ENCODE data around the gene KLHL25. TPM values are rescaled to one million over a fixed set of nuclear protein-coding genes. Genes with fewer than 3 reads are reported as not detected.

The KLHL25 gene
- polyA plus RNA-seq, 2 of the 4 experiments (the other 2 are of a cell fraction), result 3.2 to 6.1 TPM

GRCh38 chr15:85766001-85766831 lies 28.5 kb downstream of the KLHL25 start:
- CTCF ChIA-PET, result interaction anchor here (1.1 to 4.9 kb wide), 6 partner anchors 8 to 92 kb away, joined by 3 to 27 read pairs (median 4); no protein-coding TSS in a partner anchor
- Histone ChIP-seq H3K4me1 (no peaks in the 10 kb centered on the region), H3K4me3 (no peak overlapping the region), H3K27ac (no peak overlapping the region), H3K4me2 (no peak overlapping the region), H3K9me3 (no peaks in the 10 kb centered on the region)
- no peak for FAIRE-seq
- no peak for DNase-seq (ENCODE audit: low read depth in 1 of 2, low spot score in 1 of 2)
- 91% methylated on average over 18 of the region's 24 CpGs for WGBS (ENCODE audit: missing lambda C conversion rate)
- peak; percentile 10 to 16; a peak in 3 of 6 replicates for ATAC-seq
- POLR2A ChIA-PET, result no interaction called here
- TF ChIP-seq POLR2AphosphoS2 (conservative IDR thresholded peaks at IDR 0.05; ENCODE audit: low read length) (no peak), RAD21 (conservative IDR thresholded peaks at IDR 0.05 in 1 of 2, IDR thresholded peaks at IDR 0.05 in 1 of 2) (no peak), RFX5 (IDR thresholded peaks at IDR 0.05) (no peak), HMGXB4 (CRISPR knock-in tag; IDR thresholded peaks at IDR 0.05; ENCODE audit: borderline replicate concordance) (no peak), HOXA7 (CRISPR knock-in tag; IDR thresholded peaks at IDR 0.05) (no peak)

- 60% methylated on average over 3 of the region's 3 CpGs for WGBS (ENCODE audit: missing lambda C conversion rate)
- FAIRE-seq, result no peak
- ChIA-PET POLR2A (no interaction called here), CTCF (interaction anchor here (0.6 to 4.9 kb wide), 9 partner anchors 9 to 400 kb away, joined by 3 to 27 read pairs (median 4); no protein-coding TSS in a partner anchor)
- H3K27ac ChIP-seq, result no peak overlapping the region
- H3K4me2 ChIP-seq, result no peak overlapping the region
- no peak for TF ChIP-seq RARB (CRISPR knock-in tag; IDR thresholded peaks at IDR 0.05)
- TF ChIP-seq HOXB13 (CRISPR knock-in tag; IDR thresholded peaks at IDR 0.05; ENCODE audit: low read depth), result no peak
- no peak for TF ChIP-seq RFX5 (IDR thresholded peaks at IDR 0.05)
- no peak for TF ChIP-seq TP53 (CRISPR knock-in tag; IDR thresholded peaks at IDR 0.05)
- TF ChIP-seq HMGXB4 (CRISPR knock-in tag; IDR thresholded peaks at IDR 0.05; ENCODE audit: borderline replicate concordance), result no peak
- no peak for TF ChIP-seq ESRRA (IDR thresholded peaks at IDR 0.05; ENCODE audit: borderline replicate concordance, low read length)
- TF ChIP-seq SMC3 (IDR thresholded peaks at IDR 0.05), result no peak
- DNase-seq (ENCODE audit: low read depth in 1 of 2, low spot score in 1 of 2), result no peak
- H3K4me1 ChIP-seq, result no peaks in the 10 kb centered on the region
- no peak for ATAC-seq
- H3K4me3 ChIP-seq, result no peak overlapping the region
- no peaks in the 10 kb centered on the region for H3K9me3 ChIP-seq
Observed at GRCh38 chr15:85764649-85765277, 30.0 kb downstream of the KLHL25 start.

GRCh38 chr15:85763673-85764633 lies 30.8 kb downstream of the KLHL25 start:
- no peaks in the 10 kb centered on the region for H3K9me3 ChIP-seq
- FAIRE-seq (no peak), ATAC-seq (no peak), DNase-seq (ENCODE audit: low read depth in 1 of 2, low spot score in 1 of 2) (no peak)
- H3K4me3 ChIP-seq, result no peak overlapping the region
- ChIA-PET CTCF (interaction anchor here (0.5 to 4.9 kb wide), 12 partner anchors 8 to 589 kb away, joined by 3 to 27 read pairs (median 4); no protein-coding TSS in a partner anchor), POLR2A (no interaction called here)
- WGBS (ENCODE audit: missing lambda C conversion rate), result 91% methylated on average over 24 of the region's 28 CpGs
- TF ChIP-seq TFCP2L1 (CRISPR knock-in tag; IDR thresholded peaks at IDR 0.05), result no peak
- no peak for TF ChIP-seq RFX5 (IDR thresholded peaks at IDR 0.05)
- TF ChIP-seq HES2 (IDR thresholded peaks at IDR 0.05), result no peak
- TF ChIP-seq POLR2A (IDR thresholded peaks at IDR 0.05; ENCODE audit: low read length), result no peak
- TF ChIP-seq ATOH8 (CRISPR knock-in tag; IDR thresholded peaks at IDR 0.05; ENCODE audit: low read depth), result no peak
- TF ChIP-seq TP53 (CRISPR knock-in tag; IDR thresholded peaks at IDR 0.05), result no peak
- no peak for TF ChIP-seq MAFK (IDR thresholded peaks at IDR 0.05; ENCODE audit: partially characterized antibody)
- no peak for TF ChIP-seq HOXB5 (CRISPR knock-in tag; IDR thresholded peaks at IDR 0.05)
- no peak for TF ChIP-seq RNF2 (IDR thresholded peaks at IDR 0.05; ENCODE audit: borderline replicate concordance, low read depth)
- no peak for TF ChIP-seq CEBPB (IDR thresholded peaks at IDR 0.05)
- no peak for TF ChIP-seq SREBF2 (IDR thresholded peaks at IDR 0.05)
- no peak for TF ChIP-seq ZNF302 (CRISPR knock-in tag; IDR thresholded peaks at IDR 0.05)
- H3K27ac ChIP-seq, result peak overlapping the region in 1 of 2 experiments; percentile 45; a peak in 3 of 6 replicates
- H3K4me2 ChIP-seq, result no peak overlapping the region
- no peaks in the 10 kb centered on the region for H3K4me1 ChIP-seq

All from A549 (cell line).